BLaER1 (cell line): ENCODE measurements around the gene TICAM2.
A peak's percentile ranks its signal among the peaks of the same experiment; 100 is the strongest.

Experiments
- H3K27ac ChIP-seq: shearing (Covaris generic); formaldehyde crosslinking; 2 replicates; pipeline ENCODE4 v1.8.1; 2022
- H3K27me3 ChIP-seq: shearing (Covaris generic); formaldehyde crosslinking; 2 replicates; pipeline ENCODE4 v1.8.1; 2022
- H3K36me3 ChIP-seq: shearing (Covaris generic); formaldehyde crosslinking; 2 replicates; pipeline ENCODE4 v1.8.1; 2022
- H3K4me1 ChIP-seq: shearing (Covaris generic); formaldehyde crosslinking; 2 replicates; pipeline ENCODE4 v1.8.1; 2022
- H3K4me2 ChIP-seq: shearing (Covaris generic); formaldehyde crosslinking; 2 replicates; pipeline ENCODE4 v1.8.1; 2022
- H3K4me3 ChIP-seq: shearing (Covaris generic); formaldehyde crosslinking; 2 replicates; pipeline ENCODE4 v1.8.1; 2022
- H3K9ac ChIP-seq: shearing (Covaris generic); formaldehyde crosslinking; 2 replicates; pipeline ENCODE4 v1.8.1; 2022
- H3K9me3 ChIP-seq: shearing (Covaris generic); formaldehyde crosslinking; 2 replicates; pipeline ENCODE4 v1.8.1; 2022
- H4K20me1 ChIP-seq: shearing (Covaris generic); formaldehyde crosslinking; 2 replicates; pipeline ENCODE4 v1.8.1; 2022
- Cebpa-rat ChIP-seq: shearing (Covaris generic); IDR thresholded peaks from 2 replicates; pipeline ENCODE4 v1.8.1; 2022

The TICAM2 gene

GRCh38 chr5:115556276-115556675 is 46.0 kb downstream of the TICAM2 start:
- H3K27ac ChIP-seq, result no peak overlapping the region
- no peak for TF ChIP-seq Cebpa-rat
- no peaks in the 10 kb centered on the region for H3K36me3 ChIP-seq
- H3K9ac ChIP-seq, result no peak overlapping the region
- H3K4me3 ChIP-seq, result no peak overlapping the region
- H4K20me1 ChIP-seq, result no peaks in the 10 kb centered on the region
- no peaks in the 10 kb centered on the region for H3K4me1 ChIP-seq
- H3K27me3 ChIP-seq, result no peaks in the 10 kb centered on the region
- no peak overlapping the region for H3K4me2 ChIP-seq
- peaks cover 1% of the 10 kb centered on the region; the same call in 1 of the 2 replicates for H3K9me3 ChIP-seq

- no peak overlapping the region for H3K9ac ChIP-seq
- no peaks in the 10 kb centered on the region for H3K9me3 ChIP-seq
- H3K4me1 ChIP-seq, result no peaks in the 10 kb centered on the region
- no peak overlapping the region for H3K27ac ChIP-seq
- no peak for TF ChIP-seq Cebpa-rat
- no peaks in the 10 kb centered on the region for H4K20me1 ChIP-seq
- no peaks in the 10 kb centered on the region for H3K36me3 ChIP-seq
- no peak overlapping the region for H3K4me3 ChIP-seq
- H3K27me3 ChIP-seq, result no peaks in the 10 kb centered on the region
- H3K4me2 ChIP-seq, result no peak overlapping the region
These were observed 47.1 kb downstream of the TICAM2 start for GRCh38 chr5:115555084-115555633.

GRCh38 chr5:115553082-115553481 is 49.2 kb downstream of the TICAM2 start:
- Histone ChIP-seq H3K36me3 (no peaks in the 10 kb centered on the region), H3K27me3 (no peaks in the 10 kb centered on the region), H3K4me1 (no peaks in the 10 kb centered on the region), H3K9me3 (no peaks in the 10 kb centered on the region), H3K4me3 (no peak overlapping the region), H3K4me2 (no peak overlapping the region), H4K20me1 (no peaks in the 10 kb centered on the region), H3K27ac (no peak overlapping the region), H3K9ac (no peak overlapping the region)
- TF ChIP-seq Cebpa-rat, result no peak

GRCh38 chr5:115551415-115551814 is 50.9 kb downstream of the TICAM2 start:
- Histone ChIP-seq H3K4me1 (no peaks in the 10 kb centered on the region), H4K20me1 (no peaks in the 10 kb centered on the region), H3K4me3 (no peak overlapping the region), H3K4me2 (no peak overlapping the region), H3K9me3 (peaks cover 10% of the 10 kb centered on the region), H3K27me3 (no peaks in the 10 kb centered on the region), H3K36me3 (no peaks in the 10 kb centered on the region), H3K27ac (no peak overlapping the region), H3K9ac (no peak overlapping the region)
- no peak for TF ChIP-seq Cebpa-rat

- Histone ChIP-seq H3K9ac (no peak overlapping the region), H3K4me3 (no peak overlapping the region), H3K27ac (no peak overlapping the region), H3K27me3 (no peaks in the 10 kb centered on the region), H3K36me3 (no peaks in the 10 kb centered on the region), H3K9me3 (peaks cover 25% of the 10 kb centered on the region), H3K4me1 (no peaks in the 10 kb centered on the region), H3K4me2 (no peak overlapping the region), H4K20me1 (no peaks in the 10 kb centered on the region)
- TF ChIP-seq Cebpa-rat, result no peak
These were observed 53.1 kb downstream of the TICAM2 start for GRCh38 chr5:115549154-115549553.

- Histone ChIP-seq H3K36me3 (no peaks in the 10 kb centered on the region), H3K4me3 (no peak overlapping the region), H3K27ac (no peak overlapping the region), H3K27me3 (no peaks in the 10 kb centered on the region), H3K4me1 (no peaks in the 10 kb centered on the region), H4K20me1 (0 out of 2 replicates have a peak, but pooled peaks cover 2% of the 10 kb centered on the region), H3K9me3 (peaks cover 25% of the 10 kb centered on the region), H3K9ac (no peak overlapping the region), H3K4me2 (no peak overlapping the region)
- no peak for TF ChIP-seq Cebpa-rat
These were observed 53.6 kb downstream of the TICAM2 start for GRCh38 chr5:115548683-115549082.

- H3K27me3 ChIP-seq, result no peaks in the 10 kb centered on the region
- peak overlapping the region; percentile 36 for H3K27ac ChIP-seq
These were observed 56.9 kb downstream of the TICAM2 start for GRCh38 chr5:115545351-115545882.

GRCh38 chr5:115544436-115545350 is 57.6 kb downstream of the TICAM2 start, which contains the start of gene FEM1C:
Gene FEM1C (minus strand): TSS chr5:115544775. CDS start chr5:115543493, 1,282 bp downstream.
- peaks cover 28% of the 10 kb centered on the region for H3K4me1 ChIP-seq
- peaks cover 42% of the 10 kb centered on the region for H4K20me1 ChIP-seq
- peak within 1 kb of the TSS; percentile 97 for H3K4me3 ChIP-seq
- no peak for TF ChIP-seq Cebpa-rat
- peaks cover 25% of the 10 kb centered on the region for H3K9me3 ChIP-seq
- H3K36me3 ChIP-seq, result peaks cover 14% of the 10 kb centered on the region
- H3K9ac ChIP-seq, result peak within 1 kb of the TSS; percentile 97
- peak within 1 kb of the TSS; percentile 95 for H3K27ac ChIP-seq
- H3K27me3 ChIP-seq, result no peaks in the 10 kb centered on the region
- H3K4me2 ChIP-seq, result peak within 1 kb of the TSS; percentile 96

More at GRCh38 chr5:115545351-115545882, 56.9 kb downstream of the TICAM2 start:
- Histone ChIP-seq H3K4me1 (peaks cover 23% of the 10 kb centered on the region), H3K9ac (peak overlapping the region; percentile 44; the same call in 1 of the 2 replicates), H3K36me3 (peaks cover 7% of the 10 kb centered on the region; the same call in 1 of the 2 replicates), H3K4me2 (peak overlapping the region; percentile 40; the same call in 1 of the 2 replicates), H4K20me1 (peaks cover 34% of the 10 kb centered on the region), H3K9me3 (peaks cover 25% of the 10 kb centered on the region), H3K4me3 (peak overlapping the region; percentile 97)
- no peak for TF ChIP-seq Cebpa-rat

- Histone ChIP-seq H3K4me1 (peaks cover 28% of the 10 kb centered on the region), H3K4me2 (peak overlapping the region; percentile 96), H3K9ac (peak overlapping the region; percentile 97), H3K27me3 (no peaks in the 10 kb centered on the region), H4K20me1 (peaks cover 48% of the 10 kb centered on the region), H3K27ac (peak overlapping the region; percentile 95), H3K9me3 (peaks cover 31% of the 10 kb centered on the region), H3K4me3 (peak overlapping the region; percentile 97), H3K36me3 (peaks cover 21% of the 10 kb centered on the region)
- no peak for TF ChIP-seq Cebpa-rat
These were observed 58.2 kb downstream of the TICAM2 start for GRCh38 chr5:115544043-115544435.
